PC-3 (cell line): ENCODE results near the gene MAP7. TPM values are rescaled to one million over a fixed set of nuclear protein-coding genes. Genes with fewer than 3 reads are reported as not detected.

Experiments used
- ATAC-seq: fragments of 200-7000 bp; cut with Tn5 transposase; 2 replicates; pipeline ENCODE4 v1.9.1; 2020; ENCODE audit warnings: mild to moderate bottlenecking, moderate library complexity
- BruUV-seq: library from RNA; stranded (reverse); fragments of 400-500 nt; replicated peaks from 2 replicates; lab custom pipeline; 2021; lab: Mats Ljungman, UMichigan
- CTCF ChIA-PET: fragments of 300-600 bp; sonication (Branson Sonifier 250); formaldehyde crosslinking; loops from one replicate; lab custom pipeline; 2022; ENCODE audit warnings: antibody characterized with exemption; lab: Charles Lee
- POLR2A ChIA-PET: fragments of 300-600 bp; sonication (Branson Sonifier 250); formaldehyde crosslinking; loops from one replicate; lab custom pipeline; 2022; ENCODE audit warnings: antibody characterized with exemption; ENCODE audit not compliant: unreplicated experiment; lab: Charles Lee
- DNase-seq: peaks from one replicate; pipeline ENCODE4 v3.0.0-alpha.2; 2015
- H2AFZ ChIP-seq: fragments of 300-600 bp; sonication (generic); 2 replicates; pipeline ENCODE4 v1.6.0; 2016; ENCODE audit warnings: antibody characterized with exemption, low read length
- H3F3A ChIP-seq: fragments of 300-600 bp; sonication (generic); one replicate; pipeline ENCODE4 v1.6.0; 2017; ENCODE audit warnings: antibody characterized with exemption, low read length, control low read depth, mild to moderate bottlenecking; ENCODE audit not compliant: unreplicated experiment
- H3K27ac ChIP-seq: fragments of 300-600 bp; sonication (generic); 2 replicates; pipeline ENCODE4 v1.5.1; 2016; ENCODE audit warnings: mild to moderate bottlenecking, low read length
- H3K27me3 ChIP-seq: fragments of 300-600 bp; sonication (generic); 2 replicates; pipeline ENCODE4 v1.6.1; 2016; ENCODE audit warnings: low read length, mixed read lengths
- H3K36me3 ChIP-seq: fragments of 300-600 bp; sonication (generic); 2 replicates; pipeline ENCODE4 v1.6.1; 2016; ENCODE audit warnings: low read depth, mixed run types, low read length, mixed read lengths
- H3K4me1 ChIP-seq: fragments of 300-600 bp; sonication (generic); 2 replicates; pipeline ENCODE4 v1.5.1; 2016; ENCODE audit warnings: low read length; ENCODE audit not compliant: insufficient read depth
- H3K4me2 ChIP-seq: fragments of 300-600 bp; sonication (generic); 2 replicates; pipeline ENCODE4 v1.6.0; 2016; ENCODE audit warnings: low read length
- H3K4me3 ChIP-seq: fragments of 300-600 bp; sonication (generic); 2 replicates; pipeline ENCODE4 v1.5.1; 2016; ENCODE audit warnings: mild to moderate bottlenecking, low read length, mixed read lengths
- H3K79me2 ChIP-seq: fragments of 300-600 bp; sonication (generic); 2 replicates; pipeline ENCODE4 v1.6.1; 2017; ENCODE audit warnings: low read length, mixed read lengths
- H3K9ac ChIP-seq: fragments of 300-600 bp; sonication (generic); 2 replicates; pipeline ENCODE4 v1.6.0; 2016; ENCODE audit warnings: mild to moderate bottlenecking, low read length
- H3K9me2 ChIP-seq: fragments of 300-600 bp; sonication (generic); replicated peaks from 2 replicates; pipeline ENCODE4 v1.6.1; 2016; ENCODE audit warnings: mixed run types, low read length, mixed read lengths
- H3K9me3 ChIP-seq: fragments of 300-600 bp; sonication (generic); 2 replicates; pipeline ENCODE4 v1.6.1; 2016; ENCODE audit warnings: low read length, mixed read lengths
- H4K20me1 ChIP-seq: fragments of 300-600 bp; sonication (generic); 2 replicates; pipeline ENCODE4 v1.6.1; 2016; ENCODE audit warnings: low read length, mixed read lengths
- CTCF ChIP-seq: fragments of 300-600 bp; sonication (generic); conservative IDR thresholded peaks from 2 replicates; pipeline ENCODE4 v1.5.1; 2017; ENCODE audit warnings: antibody characterized with exemption, low read depth, mild to moderate bottlenecking, low read length
- EZH2 ChIP-seq: fragments of 300-600 bp; sonication (generic); IDR thresholded peaks from one replicate; pipeline ENCODE4 v1.6.1; 2017; ENCODE audit warnings: antibody characterized with exemption, mild to moderate bottlenecking, low read length; ENCODE audit not compliant: unreplicated experiment
- EZH2phosphoT487 ChIP-seq: fragments of 300-600 bp; sonication (generic); IDR thresholded peaks from 2 replicates; pipeline ENCODE4 v1.6.1; 2018; ENCODE audit warnings: mild to moderate bottlenecking, antibody characterized with exemption, low read length, borderline replicate concordance
- intact Hi-C: fragments of 100-400 bp; cut with micrococcal nuclease; formaldehyde crosslinking; loops from 2 replicates; pipeline ENCODE4 v1.9.0; 2023
- total RNA-seq: library from RNA; depleted of rRNA; stranded (reverse); fragments of >200 nt; gene quantifications from 2 replicates; pipeline ENCODE4 v1.2.3, GENCODE V29; 2014

Gene MAP7
- total RNA-seq, 1 experiment from 2014 or later, result 13.9 TPM

GRCh38 chr6:136549300-136550044 is 750 bp downstream of the MAP7 start:
- peaks cover 23% of the 10 kb centered on the region for H3K4me1 ChIP-seq
- H3K36me3 ChIP-seq, result no peaks in the 10 kb centered on the region
- ChIA-PET POLR2A (interaction anchor here (0.6 kb wide), 1 partner anchor 748 kb away, joined by 3 read pairs; no protein-coding TSS in a partner anchor), CTCF (interaction anchor here (0.6 to 1.3 kb wide), 5 partner anchors 20 to 243 kb away, joined by 3 to 6 read pairs (median 4); partner anchors contain the start of gene MAP3K5)
- BruUV-seq, result no TSS peak
- peak overlapping the region; percentile 100 for H3K9ac ChIP-seq
- no peak for TF ChIP-seq EZH2
- no peak for TF ChIP-seq EZH2phosphoT487
- no peak for TF ChIP-seq CTCF
- H4K20me1 ChIP-seq, result peaks cover 5% of the 10 kb centered on the region; the same call in 1 of the 2 replicates
- DNase-seq, result peak; percentile 37
- peak overlapping the region; percentile 46 for H2AFZ ChIP-seq
- intact Hi-C loops, result loop anchor here (10.0 kb wide), 2 partner anchors 145 to 295 kb away; partner anchors contain the start of gene MTFR2
- H3K9me2 ChIP-seq, result no peaks in the 10 kb centered on the region
- H3K4me2 ChIP-seq, result peak overlapping the region; percentile 96
- peaks cover 55% of the 10 kb centered on the region for H3K79me2 ChIP-seq
- no peaks in the 10 kb centered on the region for H3K27me3 ChIP-seq
- peak overlapping the region; percentile 82 for H3K4me3 ChIP-seq
- no peaks in the 10 kb centered on the region for H3K9me3 ChIP-seq
- ATAC-seq, result no peak; the same call in 1 of the 2 replicates
- H3F3A ChIP-seq, result no peaks in the 10 kb centered on the region
- H3K27ac ChIP-seq, result peak overlapping the region; percentile 70

GRCh38 chr6:136548582-136549299 is 1.5 kb downstream of the MAP7 start:
- peak overlapping the region; percentile 100 for H3K9ac ChIP-seq
- peak overlapping the region; percentile 82 for H3K4me3 ChIP-seq
- no peaks in the 10 kb centered on the region for H3K36me3 ChIP-seq
- POLR2A ChIA-PET, result no interaction called here
- ATAC-seq (no peak), DNase-seq (no peak)
- H3K9me3 ChIP-seq, result no peaks in the 10 kb centered on the region
- H2AFZ ChIP-seq, result 0 out of 2 replicates have a peak overlapping the region, but pooled peaks have one; percentile 46
- no peaks in the 10 kb centered on the region for H3K27me3 ChIP-seq
- CTCF ChIA-PET, result interaction anchor here (0.6 kb wide), 1 partner anchor 19 kb away, joined by 5 read pairs; no protein-coding TSS in a partner anchor
- H3K9me2 ChIP-seq, result no peaks in the 10 kb centered on the region
- H3F3A ChIP-seq, result no peaks in the 10 kb centered on the region
- BruUV-seq, result TSS peak; percentile 46
- peaks cover 5% of the 10 kb centered on the region; the same call in 1 of the 2 replicates for H4K20me1 ChIP-seq
- H3K27ac ChIP-seq, result peak overlapping the region; percentile 70
- peak overlapping the region; percentile 96 for H3K4me2 ChIP-seq
- peaks cover 61% of the 10 kb centered on the region for H3K79me2 ChIP-seq
- H3K4me1 ChIP-seq, result peaks cover 23% of the 10 kb centered on the region
- no peak for TF ChIP-seq EZH2
- TF ChIP-seq CTCF, result no peak
- TF ChIP-seq EZH2phosphoT487, result no peak
- intact Hi-C loops, result loop anchor here (10.0 kb wide), 2 partner anchors 144 to 294 kb away; partner anchors contain the start of gene MTFR2
